GM04503 (cell line): ENCODE measurements around the gene ETNK2.
"Not testable (repeated sequence)": the region's sequence is repeated elsewhere in the genome, so short reads cannot be mapped to it uniquely, and the experiment has no call there.

Experiments
- DNase-seq: peaks from one replicate; pipeline ENCODE4 v3.0.0-alpha.2; 2012; ENCODE audit warnings: low read depth

The ETNK2 gene

DNA sequence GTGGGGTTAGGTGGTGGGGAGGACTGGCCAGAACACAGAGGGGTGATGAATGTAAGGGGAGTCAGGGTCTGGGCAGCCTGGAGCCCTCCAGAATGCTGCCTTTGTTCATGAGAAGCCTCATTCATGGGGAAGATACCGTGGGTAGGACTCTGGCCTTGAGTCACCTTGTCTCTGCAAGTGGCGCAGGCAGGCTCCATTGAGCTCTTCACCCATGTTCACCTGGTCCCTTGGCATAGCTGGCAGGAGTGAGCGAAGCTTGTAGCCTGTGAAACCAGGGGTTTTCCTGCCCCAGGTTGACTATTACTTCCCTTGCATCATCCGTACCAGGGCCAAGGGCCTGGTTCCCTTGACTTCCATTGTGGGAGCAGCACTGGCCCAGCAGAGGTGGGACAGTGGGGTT is 53.2 kb downstream of the ETNK2 start:
- no peak for DNase-seq

DNA sequence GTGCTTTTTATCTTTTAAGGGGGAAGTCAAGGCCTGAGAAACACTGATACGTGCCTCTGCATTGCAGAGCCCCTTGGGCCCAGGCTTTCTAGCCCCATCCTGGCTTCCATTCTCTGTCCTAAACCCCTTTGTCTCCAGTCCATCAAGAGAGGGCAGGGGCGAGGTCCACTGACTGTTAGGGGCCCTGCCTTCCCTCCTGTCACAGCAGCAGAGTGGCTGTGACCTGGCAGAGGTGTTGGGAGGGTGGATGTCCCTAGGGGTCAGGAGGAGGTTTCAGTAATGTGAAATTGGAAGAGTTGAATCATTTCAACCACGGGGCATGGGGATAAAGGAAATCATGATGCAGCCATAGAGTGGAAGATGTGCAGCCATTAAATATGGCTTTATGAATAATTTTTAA is 54.9 kb downstream of the ETNK2 start:
- no peak for DNase-seq

DNA sequence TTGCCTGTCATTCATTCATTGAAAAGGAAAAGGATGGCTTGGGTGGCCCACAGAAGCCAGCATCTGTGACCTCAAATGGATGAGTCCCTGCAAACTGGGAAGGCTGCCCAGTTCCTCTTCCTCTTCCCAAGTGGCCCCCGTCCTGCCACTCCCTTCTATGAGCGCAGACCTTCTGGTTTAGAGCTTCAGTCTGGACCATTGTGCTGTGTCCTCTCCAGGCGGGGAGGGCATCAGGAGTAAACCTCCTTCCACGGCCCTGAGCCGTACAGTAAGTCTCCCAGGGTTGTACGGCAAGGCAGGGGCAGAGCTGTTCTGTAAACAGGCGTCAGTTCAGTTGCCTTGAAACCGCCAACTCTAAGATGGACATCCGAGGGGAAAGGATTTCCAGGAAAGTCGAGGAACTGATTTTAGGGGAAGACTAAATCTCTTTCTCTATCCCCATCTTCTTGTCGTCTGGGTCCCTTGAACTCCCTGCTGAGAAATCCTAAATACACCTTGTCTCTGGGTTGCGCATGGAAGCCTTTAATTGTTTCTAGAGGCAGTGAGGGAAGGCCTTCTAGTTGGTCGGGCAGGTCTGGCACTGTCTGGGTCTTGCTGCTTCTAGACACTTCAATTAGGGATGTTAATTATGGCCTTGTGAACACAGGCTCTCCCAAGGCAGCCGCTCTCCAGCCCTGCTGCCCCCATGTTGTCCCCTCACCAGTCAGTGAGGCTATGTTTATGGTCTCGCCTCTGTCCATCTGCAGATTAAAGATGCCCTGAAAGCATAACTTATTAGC is 56.8 kb downstream of the ETNK2 start:
- DNase-seq, result no peak

DNA sequence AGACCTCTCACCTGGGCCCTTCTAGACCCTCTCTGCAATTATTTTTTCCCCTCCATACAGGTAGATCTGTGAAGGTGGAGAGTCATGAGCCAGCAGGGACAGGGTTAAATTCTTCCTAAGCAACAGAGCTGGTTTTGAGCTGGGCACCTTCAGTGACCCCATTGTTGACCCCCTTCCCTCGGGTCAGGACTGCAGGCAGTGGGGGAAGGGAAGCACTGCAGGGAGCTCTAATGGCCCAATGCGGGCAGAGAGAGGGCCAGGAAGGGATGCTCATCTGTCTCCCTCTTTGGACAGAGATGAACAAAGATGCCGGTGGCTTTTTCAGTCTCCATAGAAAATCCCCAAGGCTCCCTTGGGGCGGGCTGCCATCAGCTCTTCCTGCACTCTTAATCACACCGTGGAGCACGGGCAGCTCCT is 57.5 kb downstream of the ETNK2 start:
- no peak for DNase-seq

DNA sequence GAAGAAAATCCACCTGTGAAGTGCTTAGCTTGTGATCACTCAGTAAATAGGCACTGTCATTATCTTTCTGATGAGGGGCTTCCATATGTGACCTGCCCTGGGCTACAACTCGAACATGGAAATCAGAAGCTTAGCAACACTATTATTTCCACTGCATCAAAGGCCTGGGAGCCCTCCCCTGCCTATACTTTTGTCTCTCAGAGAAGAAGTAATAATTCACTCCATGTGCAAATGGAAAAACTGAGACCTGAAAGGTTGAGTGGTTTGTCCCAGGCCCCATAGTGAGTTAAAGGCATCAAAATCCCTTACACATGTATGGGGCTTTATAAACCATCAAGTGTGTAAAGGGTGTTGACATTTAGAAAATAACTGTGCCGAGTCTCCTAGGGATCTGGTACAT is 58.1 kb downstream of the ETNK2 start:
- DNase-seq, result no peak

DNA sequence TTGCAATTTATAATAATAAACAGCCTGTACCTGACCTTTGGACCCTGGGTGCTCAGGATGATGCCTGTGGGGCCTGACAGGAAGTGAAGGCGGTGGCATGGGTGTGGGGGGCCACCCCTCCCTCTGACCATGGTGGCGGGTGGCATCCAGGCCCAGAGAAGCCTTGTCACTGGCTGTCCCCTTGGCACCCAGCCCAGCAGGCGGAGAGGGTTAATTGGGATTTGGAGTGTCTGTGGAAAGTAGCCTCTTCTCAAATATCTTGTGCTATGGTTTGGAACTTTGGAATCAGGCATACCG is 58.5 kb downstream of the ETNK2 start:
- DNase-seq, result no peak

DNA sequence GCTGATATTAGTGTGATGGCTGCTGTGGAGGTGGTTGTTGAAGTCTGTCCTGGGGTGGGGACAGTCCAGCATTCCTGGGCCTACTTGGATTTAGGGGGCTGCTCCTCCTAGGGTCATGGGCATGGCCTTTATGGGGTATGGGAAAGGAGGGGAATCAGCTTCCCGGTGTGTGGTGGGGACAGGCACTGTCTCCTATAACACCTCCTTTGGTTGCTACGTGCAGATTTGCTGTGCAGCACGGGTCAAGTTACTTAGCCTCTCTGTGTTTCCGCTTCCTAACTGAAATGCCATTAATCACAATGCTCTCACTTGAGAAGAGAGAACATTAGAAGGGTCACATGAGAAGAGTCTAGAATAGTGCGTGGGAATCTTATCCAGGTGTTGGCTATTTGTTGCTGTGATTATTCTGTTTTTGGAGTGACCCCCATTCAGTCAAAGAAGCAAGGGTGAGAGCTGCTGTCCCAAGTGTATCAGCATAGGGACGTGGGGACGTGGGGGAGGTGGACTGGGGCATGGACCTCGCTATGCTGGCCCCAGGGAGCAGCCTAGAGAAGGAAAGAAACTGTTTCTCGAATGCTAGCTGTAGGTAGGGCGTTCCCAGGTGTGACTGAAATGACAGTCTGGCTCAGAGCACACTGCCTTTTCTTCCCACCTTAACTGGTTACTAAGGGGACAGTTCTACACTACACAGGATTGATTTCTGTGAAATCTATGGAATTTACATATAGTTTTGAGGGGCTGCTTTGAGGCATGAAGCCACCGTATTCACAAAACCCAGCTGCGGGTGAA is 59.0 kb downstream of the ETNK2 start:
- no peak for DNase-seq

DNA sequence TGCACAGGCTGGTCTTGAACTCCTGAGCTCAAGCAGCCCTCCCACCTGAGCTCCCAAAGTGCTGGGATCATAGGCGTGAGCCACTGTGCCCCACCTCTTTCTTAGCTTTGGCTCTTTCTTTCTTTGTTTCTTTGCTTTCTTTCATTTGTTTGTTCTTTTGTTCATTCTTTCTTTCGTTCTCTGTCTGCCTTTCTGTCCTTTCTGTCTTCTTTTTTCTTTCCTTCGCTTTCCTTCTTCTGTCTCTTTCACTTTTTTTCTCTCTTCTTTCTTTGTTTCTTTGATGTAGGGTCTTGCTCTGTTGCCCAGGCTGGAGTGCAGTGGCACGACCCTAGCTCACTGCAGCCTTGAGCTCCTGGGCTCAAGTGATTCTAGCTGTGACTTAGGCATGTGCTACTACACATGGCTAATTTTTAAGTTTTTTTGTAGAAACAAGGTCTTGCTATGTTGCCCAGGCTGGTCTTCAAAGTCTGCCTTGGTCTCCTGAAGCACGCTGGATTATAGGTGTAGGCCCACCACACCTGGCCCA is 60.0 kb downstream of the ETNK2 start:
- DNase-seq, result no peak

DNA sequence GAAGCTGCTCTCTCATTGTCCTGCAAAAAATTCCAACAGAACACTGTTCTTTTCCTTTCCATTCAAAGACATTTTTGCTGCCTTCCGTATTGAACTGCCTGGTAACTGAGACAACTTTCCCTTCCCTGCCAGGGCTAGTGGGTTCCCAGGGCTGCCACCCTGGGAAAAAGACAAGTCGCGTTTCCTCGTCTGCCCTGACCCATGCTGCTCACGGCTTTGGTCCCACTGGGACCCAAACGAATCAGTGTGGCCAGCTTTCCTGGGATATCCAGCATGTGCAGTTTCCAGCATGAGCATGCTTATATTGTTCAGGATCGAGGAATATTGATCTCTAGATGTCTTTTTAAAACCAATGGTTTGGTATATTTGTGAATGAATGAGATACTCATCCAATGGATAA is 60.8 kb downstream of the ETNK2 start:
- no peak for DNase-seq

DNA sequence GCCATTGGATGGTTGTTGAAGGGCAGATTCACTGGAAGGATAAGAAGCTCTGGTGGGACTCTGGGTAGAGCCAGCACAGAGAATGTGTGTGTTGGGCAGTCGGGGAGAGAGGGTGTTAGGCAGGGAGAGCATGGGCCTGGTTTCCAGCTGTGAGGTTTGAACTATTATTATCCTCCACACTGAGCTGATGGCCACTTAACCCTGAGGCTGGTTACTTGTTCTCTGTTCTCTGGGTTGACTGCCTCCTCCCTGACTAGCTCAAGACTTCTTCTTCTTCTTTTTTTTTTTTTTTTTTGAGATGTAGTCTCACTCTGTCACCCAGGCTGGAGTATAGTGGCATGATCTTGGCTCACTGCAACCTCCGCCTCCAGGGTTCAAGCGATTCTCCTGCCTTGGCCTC is 61.7 kb downstream of the ETNK2 start:
- not testable (repeated sequence) for DNase-seq

DNA sequence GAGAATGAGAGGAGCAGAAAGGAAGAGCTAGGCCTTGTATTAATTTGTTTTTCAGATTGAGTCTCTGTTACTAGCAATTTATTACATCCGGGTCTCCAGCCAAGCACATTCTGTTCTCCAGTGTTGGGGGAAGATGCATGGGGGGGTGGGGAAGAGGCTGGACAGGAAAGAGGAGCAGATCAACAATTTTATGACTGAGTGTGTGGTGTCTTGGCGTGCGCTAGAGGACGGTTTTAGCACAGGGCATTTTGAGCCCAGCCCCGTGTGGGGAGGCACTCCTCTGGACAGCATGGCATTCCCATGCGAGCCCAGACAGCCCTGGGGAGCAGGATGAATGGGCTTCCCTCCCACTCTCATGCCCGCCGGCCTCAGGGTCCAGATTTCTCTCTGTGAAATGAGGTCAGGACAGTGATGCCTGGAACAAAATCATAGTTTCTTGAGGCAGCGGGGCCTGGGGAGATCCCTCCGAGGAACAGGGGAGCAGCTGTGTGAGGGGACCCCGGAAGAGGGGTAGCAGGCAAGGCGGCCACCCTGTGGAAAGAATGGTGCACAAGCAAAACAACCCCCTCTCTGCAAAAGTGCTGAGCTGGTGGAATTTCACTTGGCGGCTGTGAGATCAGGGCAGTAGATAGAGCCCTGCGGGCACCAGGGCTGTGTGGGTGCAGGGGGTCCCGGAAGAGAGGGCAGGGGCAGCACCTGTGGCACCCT is 62.6 kb downstream of the ETNK2 start:
- DNase-seq, result no peak

DNA sequence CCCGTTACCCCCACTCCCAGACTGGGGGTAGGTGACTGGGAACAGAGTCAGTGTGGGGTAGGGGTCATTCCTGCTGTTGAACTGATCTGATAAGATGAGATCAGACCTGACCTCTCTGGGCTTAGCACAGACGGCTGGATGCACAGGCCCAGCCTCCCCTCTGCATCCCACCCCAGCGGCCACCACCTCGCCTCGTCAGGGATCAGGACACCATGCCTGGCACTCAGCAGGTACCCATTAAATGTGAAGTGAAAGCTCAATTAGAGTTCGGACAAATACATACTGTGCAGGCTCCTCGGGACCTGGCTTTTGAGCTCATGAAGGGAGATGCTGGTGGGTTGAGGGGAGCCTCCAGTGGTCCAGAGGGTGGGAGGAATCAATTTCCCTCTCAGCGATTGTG is 63.2 kb downstream of the ETNK2 start:
- no peak for DNase-seq

DNA sequence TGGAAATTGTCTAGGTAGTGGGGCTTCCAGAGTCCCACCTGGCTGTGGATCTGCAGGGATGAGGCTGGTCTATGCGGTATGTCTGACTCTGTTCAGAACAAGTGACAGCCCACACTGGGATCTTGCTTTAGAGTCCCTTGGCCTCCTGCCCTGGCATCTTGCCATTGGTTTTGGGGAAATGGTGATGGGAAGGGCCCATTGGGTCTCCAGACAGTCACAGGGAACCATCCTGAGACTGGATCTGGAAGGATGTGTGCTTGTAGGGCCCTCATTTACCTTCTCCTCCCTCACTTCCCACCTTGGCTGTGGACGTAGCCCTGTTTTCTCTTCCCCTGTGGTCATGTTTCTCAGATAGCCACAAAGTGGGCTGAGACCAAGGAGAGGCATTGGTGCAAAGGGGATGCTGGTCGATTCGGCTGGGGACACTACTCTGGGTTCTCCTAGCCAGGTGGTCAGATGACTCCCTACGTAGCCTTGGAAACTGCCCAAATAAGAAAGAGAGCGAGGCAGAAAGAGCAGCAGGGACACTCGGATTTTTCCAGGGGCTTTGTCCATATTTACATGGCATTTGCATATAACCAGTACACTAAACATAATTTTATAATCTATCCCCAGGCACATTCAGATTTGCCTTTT is 63.8 kb downstream of the ETNK2 start:
- DNase-seq, result no peak

DNA sequence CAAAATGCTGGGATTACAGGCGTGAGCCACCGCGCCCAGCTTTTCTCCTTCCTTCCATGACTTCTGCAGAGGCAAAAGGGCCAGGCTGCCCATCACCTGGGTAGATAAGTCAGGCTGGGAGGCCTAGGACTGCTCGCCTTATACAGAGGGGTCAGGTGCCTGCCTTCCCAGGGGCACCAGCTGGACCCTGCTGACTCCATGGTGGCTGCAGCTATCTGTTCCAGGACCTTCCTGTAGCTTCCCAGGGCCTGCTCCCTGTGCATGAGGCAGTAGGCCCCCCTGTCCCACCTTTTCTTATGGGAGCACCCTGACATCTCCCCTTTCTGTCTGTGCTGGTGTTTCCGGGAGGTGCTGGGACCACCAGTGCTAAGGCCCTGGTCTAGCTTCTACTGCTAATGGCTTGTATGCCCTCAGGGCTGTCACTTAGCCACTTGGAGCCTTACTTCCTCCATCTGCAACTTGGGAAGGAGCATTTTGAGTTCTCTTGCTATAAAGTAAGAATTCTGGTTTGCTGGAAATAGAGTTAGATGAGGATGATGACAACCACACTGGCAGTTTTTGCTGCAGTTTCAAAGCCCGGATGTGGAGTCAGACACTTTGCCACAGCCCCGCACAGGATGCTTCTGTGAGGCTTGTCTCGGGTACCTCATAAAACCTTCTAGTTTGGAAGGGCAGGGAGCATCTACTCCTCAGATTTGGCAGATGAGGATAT is 64.5 kb downstream of the ETNK2 start:
- DNase-seq, result no peak

DNA sequence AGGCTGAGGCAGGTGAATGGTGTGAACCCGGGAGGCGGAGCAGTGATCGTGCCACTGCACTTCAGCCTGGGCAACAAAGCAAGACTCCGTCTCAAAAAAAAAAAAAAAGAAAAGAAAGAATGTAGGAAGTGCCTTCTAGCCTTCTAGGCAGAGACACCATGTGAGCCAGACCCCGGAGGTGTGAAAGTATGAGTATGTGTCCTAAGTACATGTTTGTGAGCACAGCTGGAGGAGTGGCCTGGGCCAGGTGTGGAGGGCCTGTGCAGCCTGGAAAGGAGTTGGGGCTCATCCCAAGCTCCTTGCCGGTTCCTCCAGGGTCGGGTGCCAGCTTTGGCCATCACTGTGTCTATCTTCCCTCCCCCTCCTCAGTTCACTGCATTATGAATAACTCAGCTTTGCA is 66.0 kb downstream of the ETNK2 start:
- no peak for DNase-seq

DNA sequence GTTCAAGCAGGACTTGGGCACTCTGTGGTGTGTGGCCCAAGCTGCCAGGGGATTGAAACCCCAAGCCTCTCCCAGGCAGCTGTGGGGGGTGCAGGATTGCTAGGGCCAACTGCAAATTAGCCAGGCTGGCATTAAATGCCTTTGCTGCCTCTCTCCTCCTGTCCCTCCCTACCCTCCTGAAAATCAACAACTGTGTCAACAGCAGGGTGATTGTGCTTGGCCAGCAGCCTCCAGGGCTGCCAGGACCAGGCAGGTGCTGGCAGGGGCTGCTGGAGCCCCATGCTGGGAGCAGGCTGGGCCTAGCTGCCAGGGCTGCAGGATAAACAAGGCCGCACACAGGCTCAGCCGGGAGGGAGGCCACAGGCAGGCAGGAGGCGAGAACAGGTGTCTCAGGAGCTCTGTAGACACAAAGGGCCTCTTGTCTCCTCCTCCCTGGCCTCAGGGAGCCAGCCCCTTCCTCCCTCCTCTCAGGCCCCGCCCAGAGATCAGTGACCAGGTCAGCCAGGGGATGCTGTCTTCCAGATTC is 67.5 kb downstream of the ETNK2 start:
- DNase-seq, result no peak

DNA sequence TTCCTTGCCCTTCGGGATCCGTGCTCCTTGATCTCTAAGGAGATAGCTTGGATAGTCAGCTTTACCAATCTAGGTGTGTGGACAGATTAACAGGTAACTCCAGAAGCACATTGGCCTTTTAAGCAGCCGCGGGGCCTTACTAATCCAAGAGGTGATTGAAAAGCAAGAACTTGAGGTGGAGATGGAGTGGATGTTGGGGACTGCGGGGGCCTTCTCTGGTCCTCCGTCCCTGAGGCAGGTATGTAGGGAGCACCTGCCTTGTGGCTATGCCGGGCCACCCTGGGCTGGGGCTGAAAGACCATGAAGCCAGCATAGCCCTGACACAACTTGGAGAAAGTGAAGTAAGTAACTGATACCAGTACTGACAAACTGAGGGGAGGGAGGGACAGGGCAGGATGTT is 68.4 kb downstream of the ETNK2 start:
- DNase-seq, result no peak

DNA sequence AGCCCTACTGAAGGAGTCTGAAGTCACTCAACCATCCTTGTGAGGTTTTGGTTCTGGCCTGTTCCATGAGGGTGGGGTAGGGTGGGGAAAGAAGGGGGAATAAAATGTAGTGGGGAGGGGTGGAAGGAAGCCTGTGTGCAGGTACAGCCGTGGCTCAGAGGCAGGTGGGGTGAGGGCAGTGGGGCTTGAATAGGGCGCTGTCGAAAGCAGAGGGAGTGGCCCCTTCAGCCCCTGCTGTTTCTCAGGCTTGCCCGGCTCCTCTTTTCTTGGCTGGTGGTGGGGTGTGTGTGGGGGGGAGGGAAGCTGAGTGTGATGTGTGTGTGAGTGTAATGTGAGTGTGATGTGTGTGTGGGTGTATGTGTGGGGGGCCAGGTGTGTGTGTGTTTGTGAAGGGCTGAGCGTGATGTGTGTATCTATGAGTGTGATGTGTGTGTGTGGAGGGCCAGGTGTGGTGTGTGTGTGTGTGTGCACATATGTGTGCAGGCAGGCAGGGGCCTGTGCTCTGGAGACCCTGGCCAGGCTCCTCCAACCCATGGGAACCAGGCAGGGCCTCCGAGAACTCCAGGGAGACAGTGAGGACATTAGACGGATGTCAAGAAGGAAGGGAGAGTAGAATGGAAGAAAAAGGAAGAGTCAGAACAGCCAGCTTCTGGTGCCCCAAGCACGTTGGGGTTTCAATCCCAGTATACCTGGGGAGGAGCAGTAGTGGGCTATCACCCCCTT is 69.9 kb downstream of the ETNK2 start:
- no peak for DNase-seq

DNA sequence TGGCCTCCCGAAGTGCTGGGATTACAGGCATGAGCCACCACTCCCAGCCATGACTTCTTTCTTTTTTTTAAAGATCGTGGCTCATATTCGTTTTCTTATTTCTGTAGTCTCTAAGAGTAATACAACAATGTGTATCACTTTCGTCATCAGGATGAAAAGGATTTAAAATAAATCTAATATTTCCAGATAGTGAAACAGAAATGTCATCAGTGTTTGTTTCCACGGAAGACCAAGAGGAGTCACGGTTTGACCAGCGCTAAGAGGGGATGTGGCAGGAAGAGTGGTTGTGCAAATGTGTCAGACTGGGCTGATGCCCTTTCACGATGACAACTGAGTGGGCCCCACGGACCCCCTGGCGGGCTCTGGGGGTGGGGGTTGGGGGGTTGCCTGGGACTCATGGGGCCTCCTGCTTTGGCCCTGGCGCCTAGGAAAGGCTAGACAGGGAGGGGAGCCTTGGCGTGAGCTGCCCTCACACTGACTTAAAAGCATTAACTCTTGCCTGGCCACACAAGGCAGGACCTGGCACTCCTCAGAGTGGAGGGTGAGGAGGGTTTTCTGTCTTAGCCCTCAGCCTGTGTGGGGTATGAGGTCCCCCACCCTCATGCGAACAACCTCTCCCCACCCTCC is 70.6 kb downstream of the ETNK2 start:
- DNase-seq, result no peak
